ENCODE measurements around the gene SETD9. TPM values are rescaled to one million over a fixed set of nuclear protein-coding genes. Genes with fewer than 3 reads are reported as not detected.

SETD9 gene
- total RNA-seq, 1 experiment from 2014 or later, result 6.5 TPM

DNA sequence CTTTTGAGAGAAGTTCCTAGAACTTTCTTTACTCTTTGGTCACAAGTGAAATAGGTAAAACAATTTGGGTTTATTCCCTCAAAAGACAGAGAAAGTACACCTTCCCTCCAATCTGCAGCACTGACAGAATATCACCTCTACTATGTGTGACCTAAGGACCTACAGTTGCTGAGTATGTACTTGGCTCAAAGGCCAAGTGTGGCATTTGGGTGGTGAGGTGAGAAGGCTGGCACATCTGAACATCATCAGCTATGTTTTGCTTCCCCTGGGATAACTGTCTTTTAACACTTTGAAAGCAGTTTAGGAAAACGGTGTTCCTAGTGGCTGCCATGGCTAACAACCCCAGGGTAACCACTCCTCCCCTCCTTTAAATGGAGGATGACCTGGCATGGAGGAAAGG is 24.9 kb downstream of the SETD9 start:
- no peaks in the 10 kb centered on the region for H3K9me3 ChIP-seq (ENCODE audit: insufficient read depth, low read depth)
- peaks cover 54% of the 10 kb centered on the region for H3K36me3 ChIP-seq (ENCODE audit: low read depth)
- no peaks in the 10 kb centered on the region for H4K20me1 ChIP-seq (ENCODE audit: insufficient read depth)
- H3K27ac ChIP-seq, result no peak overlapping the region
- TF ChIP-seq EZH2 (IDR thresholded peaks at IDR 0.05; ENCODE audit: low read depth), result no peak
- TF ChIP-seq, protein P1, sequence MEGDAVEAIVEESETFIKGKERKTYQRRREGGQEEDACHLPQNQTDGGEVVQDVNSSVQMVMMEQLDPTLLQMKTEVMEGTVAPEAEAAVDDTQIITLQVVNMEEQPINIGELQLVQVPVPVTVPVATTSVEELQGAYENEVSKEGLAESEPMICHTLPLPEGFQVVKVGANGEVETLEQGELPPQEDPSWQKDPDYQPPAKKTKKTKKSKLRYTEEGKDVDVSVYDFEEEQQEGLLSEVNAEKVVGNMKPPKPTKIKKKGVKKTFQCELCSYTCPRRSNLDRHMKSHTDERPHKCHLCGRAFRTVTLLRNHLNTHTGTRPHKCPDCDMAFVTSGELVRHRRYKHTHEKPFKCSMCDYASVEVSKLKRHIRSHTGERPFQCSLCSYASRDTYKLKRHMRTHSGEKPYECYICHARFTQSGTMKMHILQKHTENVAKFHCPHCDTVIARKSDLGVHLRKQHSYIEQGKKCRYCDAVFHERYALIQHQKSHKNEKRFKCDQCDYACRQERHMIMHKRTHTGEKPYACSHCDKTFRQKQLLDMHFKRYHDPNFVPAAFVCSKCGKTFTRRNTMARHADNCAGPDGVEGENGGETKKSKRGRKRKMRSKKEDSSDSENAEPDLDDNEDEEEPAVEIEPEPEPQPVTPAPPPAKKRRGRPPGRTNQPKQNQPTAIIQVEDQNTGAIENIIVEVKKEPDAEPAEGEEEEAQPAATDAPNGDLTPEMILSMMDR (conservative IDR thresholded peaks at IDR 0.05), result no peak
- no peak overlapping the region for H3K4me2 ChIP-seq
- H3K9me2 ChIP-seq (ENCODE audit: insufficient read depth), result no peaks in the 10 kb centered on the region
- H2AFZ ChIP-seq, result no peak overlapping the region
- H3F3A ChIP-seq (ENCODE audit: insufficient read depth, low read depth), result no peaks in the 10 kb centered on the region
- BruUV-seq (replicated peaks), result no TSS peak
- POLR2A ChIA-PET (ENCODE audit: unreplicated experiment), result no interaction called here
- no peaks in the 10 kb centered on the region for H3K27me3 ChIP-seq (ENCODE audit: insufficient read depth, low read depth)
- no peak for DNase-seq
- H3K79me2 ChIP-seq (ENCODE audit: low read depth), result no peaks in the 10 kb centered on the region
- no peak overlapping the region for H3K4me3 ChIP-seq
- no peaks in the 10 kb centered on the region for H3K4me1 ChIP-seq (replicated peaks; ENCODE audit: insufficient read depth)
- intact Hi-C loops (cut with micrococcal nuclease; ENCODE audit: unreplicated experiment), result no loop called here
- CTCF ChIA-PET, result no interaction called here

- DNase-seq, result no peak
- TF ChIP-seq EZH2 (IDR thresholded peaks at IDR 0.05; ENCODE audit: low read depth), result no peak
- TF ChIP-seq, protein P1 (conservative IDR thresholded peaks at IDR 0.05), result no peak
- POLR2A ChIA-PET (ENCODE audit: unreplicated experiment), result no interaction called here
- Histone ChIP-seq H3K9me3 (ENCODE audit: insufficient read depth, low read depth) (no peaks in the 10 kb centered on the region), H3K79me2 (ENCODE audit: low read depth) (no peaks in the 10 kb centered on the region), H4K20me1 (ENCODE audit: insufficient read depth) (no peaks in the 10 kb centered on the region), H3K27me3 (ENCODE audit: insufficient read depth, low read depth) (no peaks in the 10 kb centered on the region), H3K9me2 (ENCODE audit: insufficient read depth) (no peaks in the 10 kb centered on the region), H3K4me3 (no peak overlapping the region), H3K27ac (no peak overlapping the region), H3K4me2 (no peak overlapping the region), H3F3A (ENCODE audit: insufficient read depth, low read depth) (no peaks in the 10 kb centered on the region), H3K36me3 (ENCODE audit: low read depth) (peaks cover 42% of the 10 kb centered on the region), H2AFZ (no peak overlapping the region), H3K4me1 (replicated peaks; ENCODE audit: insufficient read depth) (no peaks in the 10 kb centered on the region)
- no TSS peak for BruUV-seq (replicated peaks)
- CTCF ChIA-PET, result interaction anchor here (0.7 kb wide), 1 partner anchor 151 kb away, joined by 5 read pairs; no protein-coding TSS in a partner anchor
- intact Hi-C loops (cut with micrococcal nuclease; ENCODE audit: unreplicated experiment), result no loop called here
Observed at GRCh38 chr5:56938858-56939257, 29.5 kb downstream of the SETD9 start.

GRCh38 chr5:56941981-56942380 is 32.6 kb downstream of the SETD9 start:
- Histone ChIP-seq H3K27ac (no peak overlapping the region), H3K9me2 (ENCODE audit: insufficient read depth) (no peaks in the 10 kb centered on the region), H3K9me3 (ENCODE audit: insufficient read depth, low read depth) (no peaks in the 10 kb centered on the region), H3K27me3 (ENCODE audit: insufficient read depth, low read depth) (no peaks in the 10 kb centered on the region), H2AFZ (no peak overlapping the region), H3K4me3 (no peak overlapping the region), H3K36me3 (ENCODE audit: low read depth) (peaks cover 39% of the 10 kb centered on the region), H4K20me1 (ENCODE audit: insufficient read depth) (no peaks in the 10 kb centered on the region), H3K4me2 (no peak overlapping the region), H3K79me2 (ENCODE audit: low read depth) (no peaks in the 10 kb centered on the region), H3F3A (ENCODE audit: insufficient read depth, low read depth) (no peaks in the 10 kb centered on the region), H3K4me1 (replicated peaks; ENCODE audit: insufficient read depth) (no peaks in the 10 kb centered on the region)
- no peak for DNase-seq
- TF ChIP-seq EZH2 (IDR thresholded peaks at IDR 0.05; ENCODE audit: low read depth), result no peak
- TF ChIP-seq, protein P1 (conservative IDR thresholded peaks at IDR 0.05), result no peak
- ChIA-PET CTCF (no interaction called here), POLR2A (ENCODE audit: unreplicated experiment) (no interaction called here)
- no TSS peak for BruUV-seq (replicated peaks)
- intact Hi-C loops (cut with micrococcal nuclease; ENCODE audit: unreplicated experiment), result no loop called here

Measured in PC-9 (cell line).